HG03457 (cell line): ENCODE data around the gene SLC16A7.

ENCODE experiments used
- ATAC-seq: cut with Tn5 transposase; IDR thresholded peaks from one replicate; pipeline ENCODE4 v1.9.1; 2021; ENCODE audit warnings: moderate number of reproducible peaks; ENCODE audit not compliant: unreplicated experiment

The SLC16A7 gene

DNA sequence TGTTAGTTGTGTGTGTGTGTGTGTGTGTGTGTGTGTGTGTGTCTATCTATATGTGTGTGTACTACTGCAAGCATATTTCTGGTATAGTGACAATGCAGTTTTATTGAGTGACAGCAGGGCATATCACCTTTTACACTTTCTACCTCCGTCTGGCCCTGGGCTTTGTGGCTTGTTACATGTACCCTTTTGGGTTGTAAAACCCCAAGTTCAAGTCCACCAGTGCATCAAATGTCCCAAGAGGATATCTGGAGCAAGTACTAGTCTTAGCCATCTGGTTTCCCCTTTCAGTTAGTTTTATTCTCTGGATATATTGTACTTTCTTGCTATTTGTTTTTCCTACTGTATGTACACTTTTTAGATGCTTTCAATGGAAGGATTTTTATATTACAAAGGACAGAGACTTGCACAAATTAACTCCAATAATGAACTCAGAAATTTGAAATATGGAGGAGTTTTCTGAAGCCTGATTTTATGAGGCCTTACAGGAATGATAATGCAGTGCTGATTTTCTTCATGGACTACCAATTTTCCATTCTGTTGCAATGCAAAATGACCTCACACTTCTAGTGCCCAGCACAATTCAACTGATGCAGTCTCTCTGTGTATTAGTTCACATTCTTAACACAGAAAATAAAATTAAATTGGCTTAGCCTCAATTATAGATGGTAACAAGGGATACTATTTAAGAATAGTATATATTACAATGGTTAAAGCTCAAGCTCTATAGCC is 29.1 kb downstream of the SLC16A7 start:
- ATAC-seq, result no peak

GRCh38 chr12:59626382-59626781 is 30.6 kb downstream of the SLC16A7 start:
- no peak for ATAC-seq

DNA sequence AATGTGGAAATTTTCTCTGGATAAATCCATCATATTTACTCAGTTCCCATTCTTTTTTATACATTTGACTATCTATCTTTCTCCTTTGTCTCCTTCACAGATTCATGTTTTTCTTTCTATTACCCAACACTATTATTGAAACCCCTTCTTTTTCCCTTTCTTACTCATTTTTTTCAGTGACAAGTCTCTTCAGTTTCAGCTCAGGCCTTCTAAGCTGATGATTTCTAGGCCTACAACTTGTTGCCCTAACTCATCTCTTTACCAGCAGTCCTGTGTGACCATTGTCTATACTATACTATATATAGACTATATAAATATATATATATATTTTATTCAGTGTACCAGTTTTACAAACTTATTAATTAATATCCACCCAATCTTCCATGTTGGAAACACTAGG is 31.8 kb downstream of the SLC16A7 start:
- ATAC-seq, result no peak

GRCh38 chr12:59629890-59630289 is 34.1 kb downstream of the SLC16A7 start:
- no peak for ATAC-seq

DNA sequence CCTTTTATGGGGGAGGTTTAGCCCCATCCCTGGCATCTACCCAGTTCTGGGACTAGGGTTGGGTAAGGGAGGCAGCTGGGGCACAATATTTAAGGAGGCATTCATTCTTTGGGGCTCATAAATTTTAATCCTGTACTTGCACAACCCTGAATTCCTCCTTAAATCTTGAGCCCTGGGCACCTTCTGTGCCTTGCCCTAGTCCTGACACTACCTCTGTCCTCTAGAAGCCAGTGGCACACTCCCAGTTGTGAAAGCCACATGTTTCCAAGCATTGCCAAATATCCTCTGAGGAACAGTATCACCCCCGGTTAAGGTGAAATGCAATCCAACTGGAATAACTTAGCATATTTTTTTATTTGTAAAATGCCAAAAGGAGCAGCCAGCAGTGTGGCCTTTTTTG is 36.6 kb downstream of the SLC16A7 start:
- no peak for ATAC-seq

DNA sequence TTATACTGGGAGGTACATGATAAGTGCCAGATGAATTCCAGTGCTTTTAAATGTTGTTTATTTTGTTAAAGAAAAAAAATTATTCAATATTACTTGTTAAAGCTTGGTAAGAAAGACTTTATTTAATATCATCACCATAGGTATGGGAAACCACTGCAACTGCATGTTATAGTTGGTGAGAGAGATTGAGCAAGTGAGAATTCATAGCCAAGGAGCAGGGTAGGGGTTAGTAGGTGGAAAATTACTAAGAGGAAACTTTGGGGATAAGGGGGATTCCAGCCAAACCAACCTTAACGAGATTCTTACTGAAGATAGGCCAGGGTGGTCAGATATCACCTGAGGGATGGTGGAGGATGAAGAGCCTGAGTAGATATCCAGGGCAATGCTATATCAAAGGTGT is 38.4 kb downstream of the SLC16A7 start:
- no peak for ATAC-seq

GRCh38 chr12:59636945-59637691 is 41.3 kb downstream of the SLC16A7 start:
- ATAC-seq, result peak; percentile 64

- ATAC-seq, result no peak
Measured at GRCh38 chr12:59637692-59638070, 41.9 kb downstream of the SLC16A7 start.

DNA sequence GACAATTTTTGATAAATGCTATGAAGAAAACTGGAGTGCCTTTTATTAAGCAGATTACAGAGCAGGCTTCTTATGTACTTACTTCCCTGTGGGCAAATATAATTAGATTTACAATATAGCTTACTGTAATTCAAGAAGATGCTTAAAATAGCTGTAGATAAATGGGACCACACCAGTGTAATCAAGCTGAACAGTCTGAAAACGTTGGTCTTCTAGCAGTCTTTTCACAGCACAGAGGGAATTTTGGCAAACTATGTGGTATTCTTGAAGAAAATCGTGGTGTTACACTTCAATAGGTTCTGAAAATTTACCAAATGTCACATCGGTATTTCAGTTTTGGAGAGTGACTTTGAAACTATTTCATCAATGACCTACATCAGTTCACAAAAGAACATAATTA is 47.7 kb downstream of the SLC16A7 start:
- no peak for ATAC-seq

GRCh38 chr12:59645242-59645641 is 49.4 kb downstream of the SLC16A7 start:
- ATAC-seq, result no peak

GRCh38 chr12:59646636-59647035 is 50.8 kb downstream of the SLC16A7 start:
- no peak for ATAC-seq

DNA sequence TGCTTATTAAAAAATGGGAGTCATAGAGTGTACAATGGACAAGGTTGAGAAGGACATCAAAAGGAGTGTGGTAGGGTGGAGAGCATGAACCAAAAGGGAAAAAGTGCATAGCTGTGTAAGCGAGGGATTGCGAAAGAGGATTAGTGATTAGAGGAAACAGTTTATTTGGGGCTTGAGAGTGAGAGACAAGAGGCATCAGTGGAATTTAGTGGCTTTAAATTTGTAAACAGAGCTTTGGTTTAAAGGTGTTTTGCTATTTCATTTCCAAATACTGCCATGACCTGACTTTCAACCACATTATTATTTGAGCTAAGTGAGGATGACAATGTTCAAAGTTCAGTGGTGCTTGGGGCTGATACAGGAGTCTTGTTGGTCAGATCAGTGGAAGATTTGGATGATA is 53.4 kb downstream of the SLC16A7 start:
- ATAC-seq, result no peak

DNA sequence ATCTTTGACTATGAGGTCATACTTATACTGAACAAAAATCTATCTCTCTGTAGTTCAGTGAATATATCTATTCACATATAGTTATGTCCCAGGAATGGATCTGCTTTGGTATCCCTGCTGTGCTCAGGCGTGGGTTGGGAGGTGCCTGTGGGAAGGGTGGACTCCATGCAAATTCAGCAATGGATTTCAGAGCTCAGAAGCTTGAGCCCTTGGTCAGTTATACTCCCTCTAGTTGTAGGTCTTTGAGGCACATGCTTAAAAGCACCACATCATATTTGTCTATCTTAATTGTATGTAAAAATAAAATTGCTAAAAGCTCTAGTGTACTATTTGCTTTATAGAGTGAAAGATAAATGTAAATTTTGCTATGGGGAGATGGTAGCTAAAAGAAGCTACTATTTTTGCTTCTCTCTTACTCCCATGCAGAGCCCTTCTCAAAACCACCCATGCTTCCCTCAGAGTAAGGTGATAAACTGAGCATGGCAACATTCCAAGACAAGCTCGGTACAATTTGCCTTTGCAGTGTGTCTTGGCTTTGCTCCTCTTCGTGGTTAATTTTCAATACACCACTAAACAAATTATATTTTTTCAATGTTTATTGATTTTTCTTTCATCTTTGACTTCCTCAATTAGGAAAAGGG is 54.9 kb downstream of the SLC16A7 start:
- ATAC-seq, result no peak

DNA sequence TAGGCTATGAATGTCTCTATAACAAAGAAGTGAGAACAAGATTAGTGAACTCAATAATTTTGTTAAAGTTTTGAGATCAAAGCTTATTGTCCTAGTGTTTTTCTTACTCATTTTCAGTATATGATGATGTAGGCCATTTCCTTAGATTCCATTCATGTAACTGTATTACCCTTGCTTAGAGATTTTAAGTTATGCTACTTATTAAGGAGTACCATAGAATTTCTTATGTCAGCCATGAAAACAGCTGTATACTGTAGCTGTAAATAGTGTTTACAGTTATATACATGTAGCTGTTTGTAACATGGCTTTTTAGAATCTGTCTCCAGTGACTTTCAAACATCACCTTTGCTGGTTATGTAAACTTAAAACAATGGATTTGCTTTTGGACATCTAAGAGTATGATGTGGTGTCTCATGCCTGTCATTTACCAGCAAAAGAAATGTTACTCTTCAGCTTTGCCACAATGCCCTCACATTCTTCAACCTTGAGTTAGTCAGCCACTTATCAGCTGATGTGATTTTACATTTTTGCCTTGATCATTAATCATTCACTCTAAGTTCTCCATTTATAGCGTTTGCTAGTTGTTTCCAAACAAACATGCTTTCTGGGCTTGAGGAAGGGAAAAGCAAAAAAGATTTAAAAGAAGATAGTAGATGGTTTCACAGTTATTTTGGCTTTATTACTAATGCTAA is 55.5 kb downstream of the SLC16A7 start:
- no peak for ATAC-seq

GRCh38 chr12:59652130-59652529 is 56.3 kb downstream of the SLC16A7 start:
- ATAC-seq, result no peak

- ATAC-seq, result no peak
Measured at GRCh38 chr12:59654061-59654460, 58.2 kb downstream of the SLC16A7 start.

GRCh38 chr12:59657266-59657665 is 61.4 kb downstream of the SLC16A7 start:
- no peak for ATAC-seq

GRCh38 chr12:59657711-59658110 is 61.9 kb downstream of the SLC16A7 start:
- no peak for ATAC-seq

DNA sequence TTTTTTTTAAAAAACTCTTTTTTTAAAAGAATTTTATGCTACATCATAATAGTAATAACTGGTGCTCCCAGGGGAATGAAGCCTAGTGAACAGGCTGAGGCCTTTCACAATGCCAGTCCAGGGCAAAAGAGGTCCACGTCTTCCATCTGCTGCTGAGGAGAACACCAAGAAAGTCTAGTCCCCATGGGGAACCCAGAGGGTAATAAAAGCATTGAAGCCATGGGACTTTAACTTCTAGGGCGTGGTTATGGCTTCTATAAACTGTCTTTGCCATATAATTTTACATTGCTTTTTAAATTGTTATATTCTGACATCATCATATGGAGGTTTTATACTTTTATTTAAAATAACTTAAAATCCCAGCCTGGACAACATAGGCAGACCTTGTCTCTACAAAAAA is 64.3 kb downstream of the SLC16A7 start:
- ATAC-seq, result no peak

DNA sequence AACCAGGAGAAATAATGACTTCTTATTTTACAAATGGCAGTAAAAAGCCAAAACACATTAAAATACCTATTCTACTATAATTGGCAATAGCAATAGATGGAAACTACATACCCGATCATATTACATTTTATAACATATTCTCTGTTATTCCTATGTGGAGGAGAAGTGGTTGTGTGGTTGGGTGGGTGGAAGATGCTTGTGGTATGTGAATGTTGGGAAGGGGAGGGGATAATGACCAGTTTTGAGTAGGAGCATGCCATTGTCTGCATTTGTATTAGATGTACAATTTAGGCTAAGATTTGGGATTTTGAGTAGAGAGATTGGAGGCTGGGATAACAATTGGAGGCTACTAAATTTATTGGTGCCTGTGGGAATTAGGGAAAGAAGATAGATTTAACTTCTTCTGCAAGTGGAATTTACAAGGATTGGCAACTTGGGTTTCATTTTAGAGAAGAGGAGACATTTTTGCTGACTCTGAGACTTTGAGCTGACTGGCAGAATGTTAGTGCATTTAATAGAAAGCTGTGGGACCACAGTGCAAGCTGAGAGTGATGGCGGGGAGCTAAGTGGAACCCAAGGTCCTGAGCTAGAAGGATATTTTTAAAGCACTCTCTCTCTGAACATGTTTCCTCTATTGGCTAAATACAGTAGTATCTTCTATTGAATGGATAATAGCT is 65.2 kb downstream of the SLC16A7 start:
- ATAC-seq, result no peak

DNA sequence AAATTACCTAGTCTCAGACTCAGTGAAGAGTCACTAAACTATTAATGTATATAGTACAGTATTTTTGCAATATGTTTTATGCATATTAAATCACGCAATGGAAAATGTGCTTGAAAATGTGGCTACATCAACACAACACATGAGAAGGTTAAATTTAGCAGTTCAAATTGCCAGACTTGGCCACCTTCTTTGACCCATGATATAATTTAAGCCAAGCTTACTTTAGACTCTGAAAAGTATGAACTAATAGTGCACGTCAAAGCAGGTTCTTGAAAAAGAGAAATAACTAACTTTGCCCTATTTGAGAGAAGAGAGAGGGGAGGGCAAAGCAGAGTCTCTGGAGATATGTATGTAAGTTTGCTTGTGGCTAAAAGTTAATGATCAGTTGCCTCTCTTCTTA is 68.7 kb downstream of the SLC16A7 start:
- no peak for ATAC-seq
